K562 (cell line): ENCODE results near the gene SHOX. TPM values are rescaled to one million over a fixed set of nuclear protein-coding genes. Genes with fewer than 3 reads are reported as not detected.

Experiments used
- ATAC-seq: fragments of 200-7000 bp; cut with Tn5 transposase; 3 replicates; pipeline ENCODE4 v1.9.1; 2020; ENCODE audit warnings: moderate library complexity
- BruUV-seq: library from RNA; stranded (reverse); fragments of 400-500 nt; replicated peaks from 2 replicates; lab custom pipeline; 2021; lab: Mats Ljungman, UMichigan
- CTCF ChIA-PET: fragments of 300-600 bp; formaldehyde crosslinking; extraction: SDS; loops from one replicate; lab custom pipeline; 2021; ENCODE audit warnings: low intra/inter-chr PET ratio; lab: Yijun Ruan, JAX
- POLR2A ChIA-PET: fragments of 300-600, 350-650 bp; sonication (Branson Sonifier 250); formaldehyde crosslinking; extraction: SDS; loops from one replicate; lab custom pipeline; 2021; ENCODE audit warnings: antibody characterized with exemption, inconsistent platforms; lab: Yijun Ruan, JAX
- DNase-seq, 4 experiments: peaks; one replicate each; pipeline versions ENCODE4 v3.0.0 to v3.0.0-alpha.2; 2011 to 2018; ENCODE audit warnings: low spot score in 3 of 4, mixed read lengths in 3 of 4; ENCODE audit errors: extremely low read depth in 1 of 4
- FAIRE-seq: peaks from 2 replicates; lab custom pipeline; 2011; peaks lifted over from hg19 to GRCh38; lab: Jason Lieb, UNC
- H2AFZ ChIP-seq: 2 replicates; pipeline ENCODE4 v1.6.0; 2011; ENCODE audit warnings: low read depth, low read length, control low read depth, inconsistent platforms
- H3K27ac ChIP-seq: fragments of 200-600 bp; 3 replicates; pipeline ENCODE4 v1.8.0; 2011; ENCODE audit warnings: low read depth, mild to moderate bottlenecking, control low read depth, inconsistent platforms, low read length, moderate library complexity, mixed read lengths; ENCODE audit errors: extremely low read depth
- H3K27me3 ChIP-seq, 2 experiments: fragments of 300-600 bp in 1 of 2; 2 replicates in 1 of 2; 3 replicates in 1 of 2; pipeline versions ENCODE4 v1.6.0 to v1.8.0; 2011; ENCODE audit warnings: inconsistent platforms in 2 of 2, low read length in 2 of 2, mild to moderate bottlenecking in 1 of 2, mixed read lengths in 1 of 2, moderate library complexity in 1 of 2; ENCODE audit not compliant: control insufficient read depth in 2 of 2, insufficient read depth in 2 of 2
- H3K36me3 ChIP-seq: fragments of 300-600 bp; 3 replicates; pipeline ENCODE4 v1.8.0; 2011; ENCODE audit warnings: mild to moderate bottlenecking, low read length, inconsistent platforms; ENCODE audit not compliant: control insufficient read depth, insufficient read depth
- H3K4me1 ChIP-seq, 2 experiments: fragments of 200-600 bp in 1 of 2; replicated peaks in 1 of 2; 2 replicates in 1 of 2; 3 replicates in 1 of 2; pipeline versions ENCODE4 v1.5.1 to v1.8.0; 2011; ENCODE audit warnings: inconsistent platforms in 2 of 2, low read length in 2 of 2, mild to moderate bottlenecking in 1 of 2, mixed read lengths in 1 of 2, moderate library complexity in 1 of 2; ENCODE audit not compliant: control insufficient read depth in 2 of 2, insufficient read depth in 2 of 2
- H3K4me2 ChIP-seq: 2 replicates; pipeline ENCODE4 v1.6.1; 2011; ENCODE audit warnings: low read length, control low read depth, inconsistent platforms, mixed read lengths; ENCODE audit not compliant: insufficient read depth
- H3K4me3 ChIP-seq: fragments of 200-600 bp; sonication (generic), shearing (Covaris generic); 2 replicates; pipeline ENCODE4 v1.5.1; 2016; ENCODE audit warnings: control low read depth, inconsistent platforms
- H3K79me2 ChIP-seq: fragments of 200-600 bp; 3 replicates; pipeline ENCODE4 v1.8.0; 2011; ENCODE audit warnings: low read length, inconsistent platforms; ENCODE audit not compliant: control insufficient read depth, insufficient read depth
- H3K9ac ChIP-seq, 2 experiments: 2 replicates each; pipeline versions ENCODE4 v1.6.0 to v1.6.1; 2011; ENCODE audit warnings: low read depth in 2 of 2, low read length in 2 of 2, control low read depth in 1 of 2, inconsistent platforms in 1 of 2, mild to moderate bottlenecking in 1 of 2, mixed read lengths in 1 of 2; ENCODE audit not compliant: insufficient read depth in 1 of 2
- H3K9me1 ChIP-seq: one replicate; pipeline ENCODE4 v1.6.0; 2011; ENCODE audit warnings: inconsistent platforms, mild to moderate bottlenecking, low read length, moderate library complexity; ENCODE audit not compliant: control insufficient read depth, insufficient read depth
- H3K9me3 ChIP-seq: replicated peaks from 2 replicates; pipeline ENCODE4 v1.5.1; 2011; ENCODE audit warnings: low read depth, low read length, inconsistent platforms; ENCODE audit not compliant: control insufficient read depth, insufficient read depth
- H4K20me1 ChIP-seq: replicated peaks from 2 replicates; pipeline ENCODE4 v1.6.1; 2011; ENCODE audit warnings: low read length, inconsistent platforms, mixed read lengths; ENCODE audit not compliant: control insufficient read depth, insufficient read depth
- GATA2 ChIP-seq: sonication (generic); formaldehyde crosslinking; IDR thresholded peaks from 2 replicates; pipeline ENCODE4 v1.4.0; 2020; ENCODE audit warnings: mild to moderate bottlenecking, missing genetic modification reagents
- GTF2A2 ChIP-seq: IDR thresholded peaks from 2 replicates; pipeline ENCODE4 v1.6.1; 2016; ENCODE audit warnings: mild to moderate bottlenecking, missing genetic modification characterization, missing compliant biosample characterization
- KLF6 ChIP-seq: fragments of 250-450 bp; sonication (Bioruptor Pico); IDR thresholded peaks from 2 replicates; pipeline ENCODE4 v1.4.0; 2020; ENCODE audit warnings: mild to moderate bottlenecking, moderate library complexity, borderline replicate concordance
- MCM5 ChIP-seq: fragments of 450-650 bp; IDR thresholded peaks from 2 replicates; pipeline ENCODE4 v1.6.1; 2016; ENCODE audit warnings: low read depth
- NFYB ChIP-seq: IDR thresholded peaks from 2 replicates; pipeline ENCODE4 v1.6.1; 2011; ENCODE audit warnings: mild to moderate bottlenecking, moderate library complexity; ENCODE audit not compliant: insufficient read length; ENCODE audit errors: extremely low read depth
- PML ChIP-seq: IDR thresholded peaks from 2 replicates; pipeline ENCODE4 v1.6.1; 2012; ENCODE audit warnings: low read length, inconsistent platforms
- POU5F1 ChIP-seq: fragments of 150-350 bp; IDR thresholded peaks from 2 replicates; pipeline ENCODE4 v1.6.1; 2014; ENCODE audit warnings: borderline replicate concordance, low read length, low read depth, mild to moderate bottlenecking; ENCODE audit not compliant: partially characterized antibody
- RBM22 ChIP-seq: fragments of 200-400 bp; formaldehyde crosslinking; IDR thresholded peaks from 2 replicates; pipeline ENCODE4 v1.6.1; 2018; ENCODE audit warnings: low read length, low read depth; ENCODE audit not compliant: poor library complexity, severe bottlenecking
- RFX5 ChIP-seq: IDR thresholded peaks from 2 replicates; pipeline ENCODE4 v1.6.1; 2011; ENCODE audit warnings: low read depth, mild to moderate bottlenecking, improper control_type of control experiment, low read length
- STAT5B ChIP-seq: fragments of 250-450 bp; sonication (Bioruptor Pico); IDR thresholded peaks from 2 replicates; pipeline ENCODE4 v1.8.0; 2021; ENCODE audit warnings: mild to moderate bottlenecking, inconsistent platforms
- TBL1XR1 ChIP-seq, 2 experiments: IDR thresholded peaks; 2 replicates each; pipeline ENCODE4 v1.6.1; 2012; ENCODE audit warnings: improper control_type of control experiment in 2 of 2, low read length in 2 of 2, mild to moderate bottlenecking in 1 of 2
- XRCC3 ChIP-seq: fragments of 450-650 bp; IDR thresholded peaks from 2 replicates; pipeline ENCODE4 v1.6.1; 2017; ENCODE audit warnings: mild to moderate bottlenecking, moderate library complexity
- ZBTB26 ChIP-seq: fragments of 450-650 bp; formaldehyde crosslinking; IDR thresholded peaks from 2 replicates; pipeline ENCODE4 v1.4.0; 2022; ENCODE audit warnings: missing genetic modification characterization
- ZNF518B ChIP-seq: fragments of 250-450 bp; sonication (Bioruptor Pico); IDR thresholded peaks from 2 replicates; pipeline ENCODE4 v1.5.0; 2021; ENCODE audit warnings: mild to moderate bottlenecking, moderate library complexity
- WGBS: fragments of 100-300 bp; shearing (Covaris generic); methylation state at CpG from one replicate; pipeline ENCODE4 v1.1.6; 2016; ENCODE audit warnings: low coverage, mixed read lengths; ENCODE audit not compliant: insufficient coverage; ENCODE audit errors: missing lambda C conversion rate; 5-methylcytosine and 5-hydroxymethylcytosine counted together
- in situ Hi-C: fragments of 300-500 bp; cut with MboI; formaldehyde crosslinking; loops from 4 replicates; pipeline ENCODE4 v1.15.0; 2018; ENCODE audit warnings: inconsistent platforms, mixed read lengths
- intact Hi-C: fragments of 100-400 bp; cut with micrococcal nuclease; formaldehyde crosslinking; loops from 2 replicates; pipeline ENCODE4 v1.14.2; 2022
- polyA plus RNA-seq, 8 experiments: library from polyadenylated mRNA; depleted of rRNA in 4 of 8; stranded (reverse) in 5 of 8; unstranded in 3 of 8; fragments of >200 nt; fragmentation: Nextera tagmentation in 2 of 8; fragmentation: Illumina TruSeq in 1 of 8; extraction: Ambion mirVana in 2 of 8; extraction: Trizol in 1 of 8; gene quantifications; 2 replicates each; pipeline versions ENCODE4 v1.2.1 to v1.2.3, GENCODE V29; 2011 to 2014; ENCODE audit warnings: inconsistent platforms in 1 of 8, missing spikeins in 1 of 8
- total RNA-seq, 7 experiments: library from RNA; depleted of rRNA in 6 of 7; stranded (reverse); fragments of >200 nt in 6 of 7; fragmentation: Illumina TruSeq in 2 of 7; extraction: Trizol in 2 of 7; gene quantifications; 2 replicates each; pipeline versions ENCODE4 v1.2.1 to v1.2.3, GENCODE V29; 2011 to 2021; ENCODE audit warnings: low replicate concordance in 1 of 7
- TF ChIP-seq, protein P1 (sequence below): fragments of 250-450 bp; sonication (Bioruptor Pico); IDR thresholded peaks from 2 replicates; pipeline ENCODE4 v1.6.1; 2021; ENCODE audit warnings: mild to moderate bottlenecking

The SHOX gene
- total and polyA plus RNA-seq, 9 of the 15 experiments (the other 6 are each of a cell fraction or from before 2014, with no cell fraction given) = not detected

- no peak for TF ChIP-seq MCM5
- TF ChIP-seq ZNF518B (CRISPR knock-in tag) = no peak
- TF ChIP-seq RBM22 = no peak
- no peak for TF ChIP-seq XRCC3
- TF ChIP-seq KLF6 = no peak
- TF ChIP-seq PML = no peak
- TF ChIP-seq GATA2 (CRISPR knock-in tag) = no peak
- TF ChIP-seq TBL1XR1 (IDR thresholded peaks at IDR 0.05; ENCODE audit: low read length in 2 of 2) = no peak
- TF ChIP-seq NFYB = no peak
- TF ChIP-seq, protein P1, sequence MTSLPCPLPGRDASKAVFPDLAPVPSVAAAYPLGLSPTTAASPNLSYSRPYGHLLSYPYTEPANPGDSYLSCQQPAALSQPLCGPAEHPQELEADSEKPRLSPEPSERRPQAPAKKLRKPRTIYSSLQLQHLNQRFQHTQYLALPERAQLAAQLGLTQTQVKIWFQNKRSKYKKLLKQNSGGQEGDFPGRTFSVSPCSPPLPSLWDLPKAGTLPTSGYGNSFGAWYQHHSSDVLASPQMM (CRISPR knock-in tag) = no peak
- no peak for TF ChIP-seq ZBTB26 (CRISPR knock-in tag)
- no peak for TF ChIP-seq RFX5
- no peak for TF ChIP-seq POU5F1
- TF ChIP-seq GTF2A2 = no peak
- no peak for TF ChIP-seq STAT5B
- ChIA-PET POLR2A (no interaction called here), CTCF (no interaction called here)
- Histone ChIP-seq H3K9me3 (no peaks in the 10 kb centered on the region), H2AFZ (no peak overlapping the region), H3K27ac (no peak overlapping the region), H3K9ac (no peak overlapping the region), H3K36me3 (no peaks in the 10 kb centered on the region), H4K20me1 (no peaks in the 10 kb centered on the region), H3K4me2 (no peak overlapping the region), H3K9me1 (no peaks in the 10 kb centered on the region), H3K4me3 (no peak overlapping the region), H3K27me3 (peaks cover 0 to 18% of the 10 kb centered on the region in 2 experiments; a peak in 2 of 5 replicates), H3K79me2 (no peaks in the 10 kb centered on the region), H3K4me1 (no peaks in the 10 kb centered on the region)
- DNase-seq (no peak), ATAC-seq (no peak), FAIRE-seq (no peak)
- intact Hi-C loops (no loop called here), in situ Hi-C loops (no loop called here)
- BruUV-seq = no TSS peak
- under 1% methylated on average over 12 of the region's 62 CpGs for WGBS
Measured at GRCh38 chrX:630007-630611, 482 bp upstream of the SHOX start.
